ENCODE results near the gene SNTG2. TPM values are rescaled to one million over a fixed set of nuclear protein-coding genes. Genes with fewer than 3 reads are reported as not detected.
"Not testable (repeated sequence)": the region's sequence is repeated elsewhere in the genome, so short reads cannot be mapped to it uniquely, and the experiment has no call there.

SNTG2 gene
- total RNA-seq, 4 donors from 2014 or later, result 3.3 to 7.4 (median 4.5) TPM

GRCh38 chr2:1377473-1377872, 426.8 kb downstream of the SNTG2 start:
- Histone ChIP-seq H3K36me3 (no peaks in the 10 kb centered on the region), H3K4me3 (peak overlapping the region in 3 of 4 donors; percentile 10 to 37 (median 36)), H3K4me1 (no peaks in the 10 kb centered on the region), H3K27ac (replicated peaks in 1 of 4) (no peak overlapping the region), H3K9me3 (no peaks in the 10 kb centered on the region), H3K27me3 (peaks cover 0 to 15% (median 0%) of the 10 kb centered on the region in 4 donors)
- 80% methylated on average over 2 of the region's 6 CpGs for WGBS
- intact Hi-C loops (cut with DNase I), result no loop called here
- TF ChIP-seq, protein P1, sequence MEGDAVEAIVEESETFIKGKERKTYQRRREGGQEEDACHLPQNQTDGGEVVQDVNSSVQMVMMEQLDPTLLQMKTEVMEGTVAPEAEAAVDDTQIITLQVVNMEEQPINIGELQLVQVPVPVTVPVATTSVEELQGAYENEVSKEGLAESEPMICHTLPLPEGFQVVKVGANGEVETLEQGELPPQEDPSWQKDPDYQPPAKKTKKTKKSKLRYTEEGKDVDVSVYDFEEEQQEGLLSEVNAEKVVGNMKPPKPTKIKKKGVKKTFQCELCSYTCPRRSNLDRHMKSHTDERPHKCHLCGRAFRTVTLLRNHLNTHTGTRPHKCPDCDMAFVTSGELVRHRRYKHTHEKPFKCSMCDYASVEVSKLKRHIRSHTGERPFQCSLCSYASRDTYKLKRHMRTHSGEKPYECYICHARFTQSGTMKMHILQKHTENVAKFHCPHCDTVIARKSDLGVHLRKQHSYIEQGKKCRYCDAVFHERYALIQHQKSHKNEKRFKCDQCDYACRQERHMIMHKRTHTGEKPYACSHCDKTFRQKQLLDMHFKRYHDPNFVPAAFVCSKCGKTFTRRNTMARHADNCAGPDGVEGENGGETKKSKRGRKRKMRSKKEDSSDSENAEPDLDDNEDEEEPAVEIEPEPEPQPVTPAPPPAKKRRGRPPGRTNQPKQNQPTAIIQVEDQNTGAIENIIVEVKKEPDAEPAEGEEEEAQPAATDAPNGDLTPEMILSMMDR (IDR thresholded peaks at IDR 0.05), result no peak
- no peak for TF ChIP-seq POLR2A (IDR thresholded peaks at IDR 0.05; ENCODE audit: low read depth)
- TF ChIP-seq EP300 (IDR thresholded peaks at IDR 0.05), result no peak
- no peak for TF ChIP-seq POLR2AphosphoS5 (IDR thresholded peaks at IDR 0.05)
- DNase-seq (ENCODE audit: extremely low spot score), result peak; percentile 83

DNA sequence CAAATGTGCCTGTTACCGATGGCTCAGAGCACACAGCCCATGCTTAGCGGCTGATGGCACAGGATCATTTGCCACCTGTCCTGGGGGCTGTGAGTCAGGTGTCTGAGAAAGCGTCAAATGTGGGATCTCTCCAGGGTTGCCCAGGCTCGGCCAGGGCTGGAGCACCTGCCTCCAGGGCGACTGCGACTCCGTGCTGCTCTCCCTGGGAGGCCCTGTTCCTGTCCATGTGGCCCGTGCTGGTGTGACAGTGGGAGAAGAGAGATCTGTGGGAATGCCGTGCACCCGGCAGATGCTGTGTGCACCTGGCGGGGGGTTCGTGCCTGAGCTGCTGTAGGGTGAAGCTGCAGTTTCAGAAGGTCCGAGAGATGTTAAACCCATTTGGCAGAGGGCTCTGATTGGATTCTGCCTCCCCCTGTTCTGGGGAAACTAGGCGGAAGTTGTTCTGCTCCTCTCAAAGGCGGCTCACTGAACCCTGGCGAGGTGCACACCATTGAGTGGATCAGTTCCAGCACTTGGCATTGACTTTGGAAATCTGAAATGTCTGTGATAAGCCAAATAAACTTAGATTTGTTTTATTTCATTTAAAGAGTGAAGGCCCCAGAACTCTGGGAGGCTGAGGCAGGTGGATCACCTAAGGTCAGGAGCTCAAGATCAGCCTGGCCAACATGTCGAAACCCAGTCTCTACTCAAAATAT, 428.0 kb downstream of the SNTG2 start:
- DNase-seq (ENCODE audit: extremely low spot score), result no peak
- Histone ChIP-seq H3K9me3 (no peaks in the 10 kb centered on the region), H3K27ac (replicated peaks in 1 of 4) (no peak overlapping the region), H3K36me3 (no peaks in the 10 kb centered on the region), H3K4me1 (no peaks in the 10 kb centered on the region), H3K27me3 (peaks cover 0 to 15% (median 0%) of the 10 kb centered on the region in 4 donors), H3K4me3 (peak overlapping the region in 1 of 4 donors; percentile 36)
- 93% methylated on average over 7 of the region's 17 CpGs for WGBS
- intact Hi-C loops (cut with DNase I), result no loop called here
- TF ChIP-seq, protein P1 (IDR thresholded peaks at IDR 0.05), result no peak
- no peak for TF ChIP-seq EP300 (IDR thresholded peaks at IDR 0.05)
- no peak for TF ChIP-seq POLR2AphosphoS5 (IDR thresholded peaks at IDR 0.05)

DNA sequence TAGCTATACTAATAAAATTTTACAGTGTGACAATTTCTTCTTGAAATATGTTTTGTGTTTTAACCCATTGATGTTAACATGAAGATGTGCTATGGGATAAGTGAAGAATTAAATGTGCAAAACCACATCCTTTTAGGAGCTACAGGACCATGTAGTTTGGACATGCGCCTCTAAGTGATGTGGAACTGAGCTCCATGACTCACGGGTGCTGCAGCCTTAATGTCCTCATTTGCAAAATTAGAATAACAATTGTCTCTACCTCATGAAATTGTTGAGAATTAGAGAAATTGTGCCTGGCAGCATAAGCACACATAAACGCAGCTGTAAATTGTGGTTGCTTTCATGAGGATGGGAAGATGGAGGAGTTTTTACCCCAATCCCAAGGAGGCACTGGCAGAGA, 431.0 kb downstream of the SNTG2 start:
- DNase-seq (ENCODE audit: extremely low spot score), result no peak

GRCh38 chr2:1387954-1388725, 437.5 kb downstream of the SNTG2 start:
- DNase-seq (ENCODE audit: extremely low spot score); intact Hi-C loops (cut with DNase I); H3K27me3 ChIP-seq; H3K9me3 ChIP-seq; H3K36me3 ChIP-seq; H3K4me3 ChIP-seq; H3K4me1 ChIP-seq; H3K27ac ChIP-seq (replicated peaks in 1 of 4): not testable (repeated sequence)
- WGBS, result 77% methylated on average over 12 of the region's 18 CpGs

More for the DNA sequence above, 431.0 kb downstream of the SNTG2 start:
- TF ChIP-seq POLR2AphosphoS5 (IDR thresholded peaks at IDR 0.05) (no peak), EP300 (IDR thresholded peaks at IDR 0.05) (no peak), POLR2A (IDR thresholded peaks at IDR 0.05; ENCODE audit: low read depth) (no peak)
- TF ChIP-seq, protein P1 (IDR thresholded peaks at IDR 0.05), result no peak
- Histone ChIP-seq H3K27ac (replicated peaks in 1 of 4) (no peak overlapping the region), H3K9me3 (no peaks in the 10 kb centered on the region), H3K36me3 (no peaks in the 10 kb centered on the region), H3K4me3 (no peak overlapping the region), H3K4me1 (no peaks in the 10 kb centered on the region), H3K27me3 (peaks cover 0 to 15% (median 0%) of the 10 kb centered on the region in 4 donors)
- WGBS, result 84% methylated on average over 3 of the region's 3 CpGs
- intact Hi-C loops (cut with DNase I), result no loop called here

GRCh38 chr2:1390118-1390517, 439.5 kb downstream of the SNTG2 start:
- H3K27ac ChIP-seq (replicated peaks in 1 of 4); H3K4me1 ChIP-seq; H3K9me3 ChIP-seq; H3K4me3 ChIP-seq; DNase-seq (ENCODE audit: extremely low spot score); H3K36me3 ChIP-seq; intact Hi-C loops (cut with DNase I): not testable (repeated sequence)
- WGBS, result 80% methylated on average over 6 of the region's 6 CpGs
- H3K27me3 ChIP-seq, result peaks cover 0 to 10% (median 0%) of the 10 kb centered on the region in 4 donors

Measured in esophagus muscularis mucosa (tissue), 4 donors.